NCI-H345 treated with DMSO at 0.1 percent for 48 hours (cell line): Measurements from ENCODE around the gene TCF3.

Experiments
- DNase-seq: peaks from one replicate; lab custom pipeline; 2025; ENCODE audit not compliant: unreplicated experiment; lab: John Stamatoyannopoulos, UW

TCF3 gene

DNA sequence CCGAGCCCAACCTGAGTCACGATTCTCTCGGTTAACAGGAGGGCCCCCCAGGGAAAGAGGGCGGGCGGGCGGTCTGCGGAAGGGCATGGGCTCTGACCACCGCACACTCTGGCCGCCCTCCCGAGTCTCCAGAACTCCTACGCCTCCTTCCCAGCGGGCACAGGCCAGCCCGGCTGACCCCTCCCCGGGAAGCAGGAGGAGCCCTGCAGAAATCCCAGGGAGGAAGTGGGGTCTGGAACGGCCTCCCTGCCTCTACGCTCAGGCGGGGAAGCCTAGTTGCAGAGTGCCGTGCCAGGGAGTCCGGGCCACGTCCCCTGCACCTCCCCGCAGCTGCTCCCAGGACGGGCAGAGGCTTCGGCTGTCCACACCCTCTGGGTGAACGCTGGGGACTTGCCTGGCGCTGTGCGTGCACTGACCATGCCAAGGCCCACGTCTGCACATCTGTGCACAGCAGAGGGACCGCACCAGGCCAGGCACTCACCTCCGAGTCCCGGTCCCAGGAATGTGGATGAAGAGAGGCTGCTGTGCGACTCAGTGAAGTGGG is 20.8 kb downstream of the TCF3 start:
- DNase-seq = no peak

DNA sequence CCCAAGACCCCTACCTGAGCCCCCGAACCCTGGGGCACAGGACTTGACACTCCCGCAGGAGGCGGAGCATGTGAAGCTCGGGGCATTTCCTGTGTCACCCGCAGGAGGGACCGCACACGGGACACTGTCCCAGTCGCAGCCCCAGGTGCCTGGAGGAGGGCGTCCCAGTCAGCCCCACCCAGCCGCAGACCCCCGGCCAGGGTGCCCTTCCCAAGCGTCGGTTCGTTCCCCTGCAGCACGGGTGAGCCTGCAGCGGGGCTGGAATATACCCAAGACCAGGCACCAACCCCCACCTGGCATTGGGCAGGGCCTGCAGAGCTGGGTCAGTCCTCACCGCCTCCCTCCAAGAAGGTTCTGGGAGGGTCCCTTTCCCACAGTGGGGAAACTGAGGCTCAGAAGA is 21.6 kb downstream of the TCF3 start:
- no peak for DNase-seq

- DNase-seq = no peak
Observed at GRCh38 chr19:1630012-1630411, 22.4 kb downstream of the TCF3 start.

- DNase-seq = no peak
Observed at GRCh38 chr19:1629256-1629808, 23.1 kb downstream of the TCF3 start.

GRCh38 chr19:1627194-1627593 is 25.2 kb downstream of the TCF3 start:
- no peak for DNase-seq

DNA sequence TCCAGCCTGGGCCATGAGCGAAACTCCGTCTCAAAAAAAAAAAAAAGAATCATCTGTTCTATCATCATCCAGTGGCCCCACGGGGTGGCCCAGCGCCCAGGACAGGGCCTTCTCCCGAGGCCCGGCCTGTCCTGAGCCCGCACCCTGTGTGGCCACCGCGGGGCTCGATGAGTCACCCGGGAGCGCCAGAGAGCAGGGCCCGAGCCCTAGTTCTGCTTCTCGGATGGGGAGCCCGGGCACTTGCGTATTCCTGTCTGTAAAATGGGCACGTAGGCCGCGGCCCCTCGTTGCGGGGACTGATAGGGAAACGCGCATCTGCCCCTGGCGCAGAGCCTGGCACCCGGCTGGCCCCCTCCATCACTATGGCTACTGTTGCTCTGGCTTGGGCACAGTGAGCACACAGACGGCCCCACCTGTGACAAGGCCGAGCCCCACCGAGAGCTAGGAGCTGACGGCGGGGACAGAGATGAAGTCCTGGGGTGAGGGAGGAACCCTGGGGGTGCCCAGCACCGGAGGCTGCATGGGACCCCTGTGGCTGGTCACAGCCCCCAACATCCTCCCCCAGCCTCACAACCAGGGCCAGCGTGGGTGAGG is 25.9 kb downstream of the TCF3 start:
- no peak for DNase-seq

DNA sequence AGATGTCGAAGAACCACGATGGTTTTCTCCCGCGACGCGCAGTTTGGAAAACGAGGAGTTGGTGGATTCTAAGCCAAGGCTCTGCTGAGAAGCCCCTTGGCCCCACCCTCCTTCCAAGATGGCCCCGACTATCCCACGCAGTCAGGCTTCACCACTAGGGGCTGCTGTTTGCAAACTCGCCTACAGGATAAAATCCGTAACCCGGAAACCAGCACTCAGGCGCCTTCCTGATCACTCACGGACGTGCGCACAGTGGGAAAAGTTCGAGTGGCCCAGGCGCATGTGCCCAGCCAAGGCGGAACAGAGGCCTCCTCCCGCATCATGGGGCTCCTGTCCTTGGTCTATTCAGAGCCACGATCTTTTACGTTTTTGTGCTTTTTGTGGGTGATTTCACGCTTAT is 28.0 kb downstream of the TCF3 start:
- DNase-seq = no peak

- DNase-seq = no peak
Observed at GRCh38 chr19:1622541-1622940, 29.9 kb downstream of the TCF3 start.

DNA sequence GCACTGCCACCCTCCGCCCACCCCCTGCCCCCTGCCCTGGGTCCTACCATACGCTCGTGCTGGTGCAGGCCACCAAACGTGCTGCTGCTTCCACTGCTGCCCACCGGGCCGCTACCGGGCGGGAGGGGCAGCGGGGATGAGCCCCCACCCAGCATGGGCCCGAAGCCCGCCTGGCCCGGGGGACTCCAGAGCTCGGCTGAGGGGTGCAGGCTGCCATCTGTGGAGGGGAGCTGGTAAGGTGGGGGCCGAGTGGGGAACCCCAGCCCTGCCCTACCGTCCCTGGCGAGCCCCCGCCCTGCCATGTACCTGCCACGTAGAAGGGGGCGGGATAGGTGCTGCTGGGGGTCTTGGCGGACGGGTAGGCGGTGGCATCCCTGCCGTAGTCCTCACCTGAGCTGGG is 30.4 kb downstream of the TCF3 start:
- DNase-seq = no peak

- DNase-seq = no peak
Observed at GRCh38 chr19:1621574-1621973, 30.8 kb downstream of the TCF3 start.

DNA sequence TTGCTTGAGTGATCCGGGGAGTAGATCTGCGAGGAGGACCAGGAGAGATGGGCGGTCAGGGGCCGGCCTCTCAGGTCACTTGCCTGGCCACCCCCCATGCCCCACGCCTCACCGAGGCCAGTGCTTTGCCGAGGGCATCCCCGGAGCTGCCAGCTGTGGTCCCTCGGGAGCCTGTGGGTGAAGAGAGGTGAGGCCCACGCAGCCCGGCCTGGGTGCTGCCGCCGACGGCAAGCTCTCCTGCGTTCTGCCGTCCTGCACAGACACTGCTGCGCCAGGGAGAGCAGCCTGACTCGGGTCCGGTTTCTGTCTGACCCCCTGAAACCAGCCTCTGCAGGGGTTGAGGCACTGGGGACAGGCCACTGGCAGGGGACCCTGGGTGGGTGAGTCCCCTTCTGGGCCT is 31.4 kb downstream of the TCF3 start:
- DNase-seq = no peak

DNA sequence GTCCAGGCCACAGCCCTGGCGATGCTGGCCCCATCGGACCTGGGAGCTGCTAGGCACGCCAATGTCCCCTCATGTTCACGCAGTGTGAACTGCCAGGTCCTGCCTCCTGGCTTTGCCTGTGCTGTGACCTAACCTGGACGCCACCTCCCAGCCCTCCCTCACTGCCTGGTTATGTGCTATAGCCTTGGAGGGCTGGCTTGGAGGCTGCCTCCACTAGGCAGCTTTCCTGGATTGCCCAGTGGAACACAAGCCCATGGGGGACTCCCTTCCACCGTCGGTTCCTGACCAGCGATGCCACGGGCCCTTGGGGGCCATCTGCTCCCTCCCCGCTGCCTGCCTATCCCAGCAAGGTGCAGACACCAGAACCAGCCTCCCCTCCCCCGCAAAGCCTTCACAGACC is 31.9 kb downstream of the TCF3 start:
- no peak for DNase-seq

- DNase-seq = no peak
Observed at GRCh38 chr19:1619703-1620102, 32.7 kb downstream of the TCF3 start.

DNA sequence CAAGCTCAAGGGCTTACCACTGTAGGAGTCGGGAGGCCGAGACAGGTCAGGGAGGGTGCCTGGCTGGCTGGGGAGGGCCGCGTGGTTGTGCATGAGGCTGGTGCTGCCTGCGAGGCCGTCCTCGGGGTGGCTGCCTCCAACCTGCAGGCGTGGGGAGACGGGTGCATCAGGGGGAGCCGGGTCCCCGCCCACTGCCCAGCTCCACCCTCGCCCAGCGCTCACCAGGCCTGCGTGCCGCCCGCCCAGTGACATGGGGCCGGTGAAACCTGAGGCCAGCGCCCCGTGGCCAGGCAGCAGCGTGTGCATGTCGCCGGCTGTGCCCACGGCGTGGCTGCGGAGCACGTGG is 33.3 kb downstream of the TCF3 start:
- DNase-seq = no peak

GRCh38 chr19:1618157-1619093 is 34.0 kb downstream of the TCF3 start:
- DNase-seq = no peak

GRCh38 chr19:1616875-1617274 is 35.5 kb downstream of the TCF3 start:
- DNase-seq = no peak

GRCh38 chr19:1616396-1616795 is 36.0 kb downstream of the TCF3 start:
- DNase-seq = no peak

DNA sequence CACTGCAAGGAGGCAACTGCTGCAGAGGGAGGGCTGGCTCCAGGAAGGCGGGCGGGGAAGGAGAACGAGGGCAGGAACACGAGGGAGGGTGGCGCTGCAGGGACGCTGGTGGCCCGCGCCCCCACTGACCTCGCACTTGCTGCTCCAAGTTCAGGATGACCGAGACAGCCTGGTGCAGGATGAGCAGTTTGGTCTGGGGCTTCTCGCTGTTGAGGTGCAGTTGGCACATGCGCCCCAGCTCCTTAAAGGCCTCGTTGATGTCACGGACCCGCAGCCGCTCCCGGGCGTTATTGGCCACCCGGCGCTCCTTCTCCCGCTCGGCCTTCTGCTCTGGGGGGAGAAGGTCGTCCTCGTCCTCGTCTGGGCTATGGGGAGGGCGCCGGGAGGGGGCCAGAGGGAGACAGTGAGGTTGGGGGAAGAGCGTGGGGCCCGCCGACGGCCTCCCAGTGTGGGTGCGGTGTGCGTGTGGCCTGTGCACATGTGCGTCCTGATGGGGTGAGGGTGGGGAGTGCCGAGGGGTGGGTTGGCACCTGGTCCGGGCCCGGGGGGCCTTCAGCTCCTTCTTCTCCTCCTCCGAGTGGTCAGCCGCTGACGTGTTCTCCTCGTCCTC is 37.2 kb downstream of the TCF3 start:
- no peak for DNase-seq

GRCh38 chr19:1613808-1614570 is 38.4 kb downstream of the TCF3 start:
- no peak for DNase-seq

GRCh38 chr19:1613146-1613545 is 39.3 kb downstream of the TCF3 start:
- DNase-seq = no peak
